AG04450 (cell line): ENCODE results near the gene RILP. TPM values are rescaled to one million over a fixed set of nuclear protein-coding genes. Genes with fewer than 3 reads are reported as not detected.

ENCODE experiments used
- CTCF ChIA-PET: fragments of 300-600, 350-600 bp; formaldehyde crosslinking; extraction: SDS; loops from one replicate; lab custom pipeline; 2022; ENCODE audit warnings: antibody characterized with exemption, inconsistent platforms; lab: Charles Lee
- POLR2A ChIA-PET: fragments of 350-600 bp; formaldehyde crosslinking; extraction: SDS; loops from one replicate; lab custom pipeline; 2021; ENCODE audit warnings: antibody characterized with exemption, inconsistent platforms; lab: Yijun Ruan, JAX
- DNase-seq: peaks from one replicate; pipeline ENCODE4 v3.0.0-alpha.2; 2011; ENCODE audit warnings: low read depth, low spot score
- H3K27ac ChIP-seq: one replicate; pipeline ENCODE4 v1.5.1; 2012; ENCODE audit warnings: low read depth, low read length, control low read depth
- H3K27me3 ChIP-seq: one replicate; pipeline ENCODE4 v1.6.0; 2012; ENCODE audit warnings: low read length; ENCODE audit not compliant: control insufficient read depth, insufficient read depth
- H3K4me3 ChIP-seq: 2 replicates; pipeline ENCODE4 v1.5.1; 2011; ENCODE audit warnings: mild to moderate bottlenecking, low read depth, low read length, control low read depth
- H3K9me3 ChIP-seq: 2 replicates; pipeline ENCODE4 v1.5.1; 2012; ENCODE audit warnings: low read length; ENCODE audit not compliant: control insufficient read depth, insufficient read depth
- polyA plus RNA-seq: library from polyadenylated mRNA; depleted of rRNA; stranded (reverse); fragments of >200 nt; gene quantifications from 2 replicates; pipeline ENCODE4 v1.2.3, GENCODE V29; 2011
- TF ChIP-seq, protein P1 (sequence below): IDR thresholded peaks from 2 replicates; pipeline ENCODE4 v1.5.1; 2011; ENCODE audit warnings: low read depth, low read length, control low read depth, inconsistent platforms

The RILP gene
- polyA plus RNA-seq, 1 experiment = 5.8 TPM

DNA sequence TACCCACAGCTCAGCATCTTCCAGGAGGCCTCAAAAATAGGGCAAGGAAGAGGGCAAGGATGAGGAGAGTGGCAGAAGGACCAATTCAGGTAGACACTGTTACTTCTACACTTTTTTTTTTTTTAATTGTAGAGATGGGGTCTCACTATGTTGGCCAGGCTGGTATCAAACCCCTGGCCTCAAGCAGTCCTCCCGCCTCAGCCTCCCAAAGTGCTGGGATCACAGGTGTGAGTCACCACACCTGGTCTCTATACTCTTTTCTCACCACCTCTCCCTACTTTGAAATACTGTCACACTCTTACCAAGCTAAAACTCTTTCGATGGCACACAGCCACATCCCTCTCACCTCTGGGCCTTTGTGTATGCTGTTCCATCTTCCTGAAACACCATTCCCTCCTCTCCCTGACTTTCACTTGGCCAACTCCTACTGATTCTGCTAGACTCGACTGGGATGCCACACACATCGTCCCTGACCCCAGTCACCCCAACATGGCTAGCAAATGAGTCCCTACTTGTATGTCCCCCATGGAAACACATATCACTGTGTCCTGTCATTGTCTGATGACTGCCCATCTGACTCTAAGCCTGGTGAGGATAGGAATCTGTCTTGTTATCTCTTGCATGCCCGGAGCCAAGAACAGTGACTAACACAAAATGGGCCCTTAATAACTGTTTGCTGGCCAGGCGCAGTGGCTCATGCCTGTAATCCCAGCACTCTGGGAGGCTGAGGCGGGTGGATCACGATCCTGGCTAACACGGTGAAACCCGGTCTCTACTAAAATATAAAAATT, 13.8 kb downstream of the RILP start:
- Histone ChIP-seq H3K4me3 (no peak overlapping the region), H3K9me3 (peaks cover 4% of the 10 kb centered on the region; the same call in 1 of the 2 replicates), H3K27me3 (no peaks in the 10 kb centered on the region), H3K27ac (no peak overlapping the region)
- DNase-seq = no peak
- CTCF ChIA-PET = interaction anchor here (0.6 kb wide), 1 partner anchor 82 kb away, joined by 3 read pairs; no protein-coding TSS in a partner anchor
- TF ChIP-seq, protein P1, sequence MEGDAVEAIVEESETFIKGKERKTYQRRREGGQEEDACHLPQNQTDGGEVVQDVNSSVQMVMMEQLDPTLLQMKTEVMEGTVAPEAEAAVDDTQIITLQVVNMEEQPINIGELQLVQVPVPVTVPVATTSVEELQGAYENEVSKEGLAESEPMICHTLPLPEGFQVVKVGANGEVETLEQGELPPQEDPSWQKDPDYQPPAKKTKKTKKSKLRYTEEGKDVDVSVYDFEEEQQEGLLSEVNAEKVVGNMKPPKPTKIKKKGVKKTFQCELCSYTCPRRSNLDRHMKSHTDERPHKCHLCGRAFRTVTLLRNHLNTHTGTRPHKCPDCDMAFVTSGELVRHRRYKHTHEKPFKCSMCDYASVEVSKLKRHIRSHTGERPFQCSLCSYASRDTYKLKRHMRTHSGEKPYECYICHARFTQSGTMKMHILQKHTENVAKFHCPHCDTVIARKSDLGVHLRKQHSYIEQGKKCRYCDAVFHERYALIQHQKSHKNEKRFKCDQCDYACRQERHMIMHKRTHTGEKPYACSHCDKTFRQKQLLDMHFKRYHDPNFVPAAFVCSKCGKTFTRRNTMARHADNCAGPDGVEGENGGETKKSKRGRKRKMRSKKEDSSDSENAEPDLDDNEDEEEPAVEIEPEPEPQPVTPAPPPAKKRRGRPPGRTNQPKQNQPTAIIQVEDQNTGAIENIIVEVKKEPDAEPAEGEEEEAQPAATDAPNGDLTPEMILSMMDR = no peak
- POLR2A ChIA-PET = no interaction called here

DNA sequence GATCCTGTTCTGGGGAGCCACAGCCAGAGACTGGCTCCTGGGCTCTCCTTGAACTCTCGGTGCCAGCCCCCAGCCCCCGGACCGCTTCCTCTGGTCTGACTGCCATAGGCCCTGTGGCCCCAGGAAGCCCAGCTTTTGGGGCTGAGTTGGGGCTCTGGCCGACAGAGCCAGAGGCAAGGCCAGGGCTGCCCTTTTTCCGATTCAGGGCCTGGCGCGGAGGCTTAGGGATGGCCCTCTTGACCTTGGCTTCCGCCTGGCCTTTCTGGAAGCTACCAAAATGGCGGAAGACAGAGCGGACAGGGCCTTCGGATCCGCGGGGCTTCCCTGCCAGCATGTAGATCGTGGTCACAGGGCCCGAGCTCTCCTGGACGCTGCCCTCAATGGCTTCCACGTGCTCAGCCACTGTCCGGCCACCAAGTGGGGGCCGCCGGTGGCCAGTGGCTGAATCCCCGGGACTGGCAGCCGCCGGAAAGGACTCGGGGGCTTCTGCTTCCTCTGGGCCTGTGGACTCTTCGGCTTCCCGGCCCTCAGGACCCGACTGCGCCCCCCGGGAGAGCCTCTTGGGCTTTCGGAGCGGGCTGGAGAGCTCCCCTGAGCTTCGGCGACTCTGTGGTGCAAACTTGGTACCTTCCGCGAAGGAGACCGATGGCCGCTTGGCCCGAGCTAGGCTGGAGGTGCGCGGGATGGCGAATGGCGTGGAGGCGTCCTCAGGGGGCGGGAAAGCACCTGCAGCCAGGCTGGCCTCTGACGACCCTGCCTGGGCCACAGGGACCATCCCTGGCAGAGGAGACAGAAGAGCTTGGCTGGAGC, 14.6 kb downstream of the RILP start:
- H3K9me3 ChIP-seq = peaks cover 4% of the 10 kb centered on the region; the same call in 1 of the 2 replicates
- TF ChIP-seq, protein P1 = no peak
- ChIA-PET POLR2A (no interaction called here), CTCF (no interaction called here)
- H3K4me3 ChIP-seq = no peak overlapping the region
- no peaks in the 10 kb centered on the region for H3K27me3 ChIP-seq
- DNase-seq = no peak
- H3K27ac ChIP-seq = no peak overlapping the region

DNA sequence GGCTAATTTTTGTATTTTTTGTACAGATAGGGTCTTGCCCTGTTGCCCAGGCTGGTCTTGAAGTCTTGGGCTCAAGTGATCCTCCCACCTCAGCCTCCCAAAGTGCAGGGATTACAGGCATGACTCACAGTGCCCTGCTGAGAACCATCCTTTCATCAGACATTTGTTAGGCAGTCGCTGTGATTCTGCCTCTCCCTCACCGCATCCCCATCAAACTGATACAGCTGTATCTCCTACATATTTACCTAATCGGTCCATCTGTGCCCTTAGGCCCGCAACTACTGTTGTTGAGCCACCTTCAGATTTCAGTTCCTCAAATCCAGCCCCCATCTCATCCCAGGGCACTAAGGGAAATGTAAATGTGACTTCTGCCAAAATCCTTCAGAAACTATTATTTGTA, 19.0 kb downstream of the RILP start:
- POLR2A ChIA-PET = interaction anchor here (0.6 kb wide), 2 partner anchors 23 to 52 kb away, joined by 3 to 6 read pairs; no protein-coding TSS in a partner anchor
- no peak for DNase-seq
- no peak overlapping the region for H3K27ac ChIP-seq
- CTCF ChIA-PET = interaction anchor here (0.6 to 3.4 kb wide), 8 partner anchors 9 to 204 kb away, joined by 3 to 43 read pairs (median 4); no protein-coding TSS in a partner anchor
- peaks cover 4% of the 10 kb centered on the region; the same call in 1 of the 2 replicates for H3K9me3 ChIP-seq
- no peak overlapping the region for H3K4me3 ChIP-seq
- peaks cover 7% of the 10 kb centered on the region for H3K27me3 ChIP-seq
- TF ChIP-seq, protein P1 = no peak

DNA sequence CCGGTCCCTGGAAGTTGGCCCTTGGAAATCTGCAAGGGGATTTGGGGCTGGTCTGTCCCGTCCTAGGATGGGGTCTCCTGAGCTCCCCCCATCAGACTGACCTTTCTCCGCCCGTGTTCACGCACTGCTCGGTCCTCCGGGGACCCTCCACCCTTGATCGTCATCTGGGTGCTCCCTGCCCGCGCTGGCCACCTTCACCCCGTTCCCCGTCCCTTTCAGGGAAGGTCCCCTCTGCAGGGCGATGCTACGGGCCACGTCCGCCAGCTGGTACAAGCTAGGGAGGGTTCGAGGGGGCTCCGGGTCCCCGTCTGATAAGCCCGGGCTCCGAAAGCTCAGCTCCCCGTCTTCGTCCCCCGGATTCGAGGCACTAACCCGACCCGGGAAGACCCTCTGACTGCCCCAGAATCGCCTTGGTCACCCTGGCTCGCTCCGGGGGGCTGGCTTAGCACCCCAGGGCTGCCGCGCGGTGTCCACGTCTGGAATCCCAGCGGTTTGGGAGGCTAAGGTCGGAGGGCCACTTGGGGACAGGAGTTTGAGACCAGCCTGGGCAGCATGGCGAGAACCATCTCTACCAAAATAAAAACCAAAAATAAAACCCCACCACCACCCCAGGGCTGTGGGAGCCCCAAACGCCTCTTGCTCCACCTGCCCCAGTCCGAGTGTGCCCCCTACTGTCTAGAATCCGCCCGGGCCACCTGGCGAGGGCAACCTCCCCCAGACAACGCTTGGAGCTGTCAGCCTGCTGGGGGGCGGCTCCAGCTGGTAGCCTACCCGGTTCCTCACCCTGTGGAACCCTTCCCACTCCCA, 20.0 kb downstream of the RILP start:
- no peaks in the 10 kb centered on the region; the same call in 1 of the 2 replicates for H3K9me3 ChIP-seq
- TF ChIP-seq, protein P1 = peak; percentile 65
- H3K27ac ChIP-seq = no peak overlapping the region
- CTCF ChIA-PET = interaction anchor here (0.7 to 3.4 kb wide), 10 partner anchors 10 to 205 kb away, joined by 3 to 43 read pairs (median 4); no protein-coding TSS in a partner anchor
- H3K4me3 ChIP-seq = peak overlapping the region; percentile 78
- POLR2A ChIA-PET = interaction anchor here (0.6 to 1.7 kb wide), 5 partner anchors 14 to 56 kb away, joined by 3 to 8 read pairs (median 5); no protein-coding TSS in a partner anchor
- DNase-seq = no peak
- peaks cover 7% of the 10 kb centered on the region for H3K27me3 ChIP-seq
